GM19099 (cell line): Measurements from ENCODE around the gene EYA3.

Experiments used
- POLR2A ChIP-seq: IDR thresholded peaks from 3 replicates; pipeline ENCODE4 v1.6.1; 2011; ENCODE audit warnings: low read depth; ENCODE audit not compliant: insufficient read length; ENCODE audit errors: extremely low read depth

EYA3 gene

GRCh38 chr1:27936370-27936769 is 152.0 kb downstream of the EYA3 start:
- TF ChIP-seq POLR2A: no peak

- TF ChIP-seq POLR2A: no peak
These were observed 152.7 kb downstream of the EYA3 start for GRCh38 chr1:27935721-27936120.

DNA sequence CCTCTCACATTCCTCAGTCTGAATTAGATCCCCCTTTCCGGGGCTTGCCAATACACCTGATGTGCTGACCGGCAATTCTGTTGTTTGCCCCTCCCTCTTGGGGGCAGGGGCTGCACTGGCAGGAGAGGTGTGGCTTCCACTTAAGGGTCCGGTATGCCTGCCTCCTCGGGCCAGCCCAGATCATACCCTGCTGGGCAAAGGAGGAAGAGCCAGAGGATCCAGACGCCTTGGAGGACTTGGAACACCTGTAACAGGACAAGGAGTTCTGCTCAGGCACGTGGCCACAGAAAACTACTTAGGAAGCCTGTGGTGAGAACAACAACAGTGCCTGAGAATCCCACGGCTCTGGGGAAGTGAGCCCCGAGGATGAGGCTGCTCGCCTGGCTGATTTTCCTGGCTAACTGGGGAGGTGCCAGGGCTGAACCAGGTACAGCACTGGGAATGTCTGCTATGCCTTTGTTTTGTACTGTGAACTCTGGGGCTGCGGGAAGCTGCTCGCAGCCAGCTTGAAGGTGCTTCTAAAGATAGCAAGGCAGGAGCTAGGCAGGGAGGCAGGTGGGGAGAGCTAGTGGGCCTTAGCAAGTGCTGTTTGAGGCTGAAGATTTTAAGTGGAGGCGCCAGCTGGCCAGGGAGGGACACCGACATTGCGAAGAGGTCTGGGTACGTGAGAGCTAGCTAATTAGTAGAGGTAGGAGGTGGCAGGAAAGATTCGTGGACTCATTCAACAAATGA is 153.4 kb downstream of the EYA3 start, which contains the start of gene SMPDL3B:
SMPDL3B (plus strand) TSS at position 183 of the 732 bp plus-strand sequence; CDS start at position 367, 184 bp downstream.
- TF ChIP-seq POLR2A: no peak

DNA sequence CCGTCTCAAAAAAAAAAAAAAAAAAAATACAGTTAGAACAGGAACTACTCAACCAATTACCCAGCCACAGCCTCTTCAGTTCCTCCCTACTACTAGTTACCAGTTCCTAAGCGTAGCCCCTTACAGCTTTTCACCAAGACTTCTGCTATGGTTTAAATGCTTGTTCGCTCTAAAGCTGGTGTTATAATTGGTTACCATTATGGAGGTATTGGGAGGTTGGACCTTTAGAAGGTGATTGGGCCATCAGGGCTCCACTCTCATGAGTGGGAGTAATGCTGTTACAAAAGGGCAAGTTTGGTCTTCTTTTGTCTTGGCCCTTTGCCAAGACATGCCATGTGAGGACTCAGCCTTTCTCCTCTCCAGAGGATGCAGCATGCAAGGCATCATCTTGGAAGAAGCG is 156.7 kb downstream of the EYA3 start:
- TF ChIP-seq POLR2A: no peak

DNA sequence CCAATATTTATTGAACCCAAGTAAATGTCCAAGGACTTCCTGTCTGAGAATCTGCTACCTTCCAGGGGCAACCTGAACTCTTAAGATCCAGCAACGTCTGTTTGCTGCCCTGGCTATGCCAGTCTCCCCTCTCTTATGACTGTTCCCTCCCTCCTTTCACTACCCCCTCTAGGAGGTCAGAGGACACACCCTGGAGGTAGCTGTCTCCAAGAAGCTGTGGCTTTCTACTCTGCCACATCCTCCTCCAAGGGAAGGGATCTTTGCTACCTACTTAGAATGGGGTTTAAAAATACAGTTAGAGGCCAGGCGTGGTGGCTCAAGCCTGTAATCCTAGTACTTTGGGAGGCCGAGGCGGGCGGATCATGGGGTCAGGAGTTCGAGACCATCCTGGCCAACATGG is 157.2 kb downstream of the EYA3 start:
- no peak for TF ChIP-seq POLR2A

DNA sequence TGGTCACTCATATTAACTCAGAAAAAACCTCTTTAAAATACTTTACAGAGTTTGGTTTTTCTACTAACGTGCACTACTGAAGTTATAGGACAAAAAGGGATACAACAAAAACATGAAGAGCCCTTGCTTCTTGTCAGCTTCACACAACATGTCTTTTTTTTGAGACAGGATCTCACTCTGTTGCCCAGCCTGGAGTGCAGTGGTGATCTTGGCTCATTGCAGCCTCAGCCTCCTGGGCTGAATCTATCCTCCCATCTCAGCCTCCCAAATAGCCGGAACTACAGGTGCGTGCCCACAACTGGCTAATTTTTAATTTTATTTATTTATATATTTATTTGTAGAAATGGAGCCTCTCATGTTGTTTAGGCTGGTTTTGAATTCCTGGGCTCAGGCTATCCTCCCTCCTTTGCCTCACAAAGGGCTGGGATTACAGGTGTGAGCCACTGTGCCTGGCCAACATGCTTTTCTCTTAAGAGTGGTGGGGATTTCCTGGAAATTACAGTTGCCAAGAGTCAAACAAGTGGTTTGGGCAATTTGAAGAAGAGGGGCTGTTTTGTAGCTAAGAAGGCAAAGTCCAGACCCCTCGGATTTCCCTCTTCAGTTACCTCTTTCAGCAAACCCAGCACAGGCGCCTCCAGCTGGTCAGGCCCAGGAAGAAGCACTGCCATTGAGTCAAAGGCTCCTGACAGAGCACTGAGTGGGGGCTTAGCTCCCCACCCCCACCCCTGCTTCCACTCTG is 160.0 kb downstream of the EYA3 start:
- TF ChIP-seq POLR2A: no peak

DNA sequence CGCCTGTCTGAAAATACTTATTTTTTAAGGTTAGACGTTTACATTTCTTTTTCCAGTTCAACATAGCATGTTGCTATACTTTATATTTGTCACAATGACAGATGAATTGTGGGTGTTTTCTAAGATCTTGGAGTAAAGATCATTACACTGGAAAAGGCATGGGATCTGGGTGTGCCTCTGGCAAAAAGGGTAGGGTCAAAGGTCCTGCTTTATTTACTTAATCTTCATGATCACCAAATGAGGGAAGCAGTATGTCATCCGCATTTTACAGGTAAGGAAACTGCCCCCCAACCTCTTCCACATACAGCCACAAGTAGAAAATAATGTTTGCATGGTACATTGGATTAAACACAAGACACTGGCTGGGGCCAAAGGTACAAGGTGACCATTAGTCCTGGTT is 166.1 kb downstream of the EYA3 start:
- no peak for TF ChIP-seq POLR2A
